HepG2 (cell line): ENCODE measurements around the gene COLGALT1. TPM values are rescaled to one million over a fixed set of nuclear protein-coding genes. Genes with fewer than 3 reads are reported as not detected.
A peak's percentile ranks its signal among the peaks of the same experiment; 100 is the strongest.

Source experiments
- EED ChIP-seq: sonication (generic); formaldehyde crosslinking; IDR thresholded peaks from 2 replicates; pipeline ENCODE4 v1.5.0; 2020; ENCODE audit warnings: mild to moderate bottlenecking, missing genetic modification reagents
- HDAC2 ChIP-seq: sonication (generic); formaldehyde crosslinking; IDR thresholded peaks from 2 replicates; pipeline ENCODE4 v1.4.0; 2020; ENCODE audit warnings: missing genetic modification reagents
- NCOR1 ChIP-seq: fragments of 200-600 bp; sonication (generic); IDR thresholded peaks from 2 replicates; pipeline ENCODE4 v1.7.0; 2017; ENCODE audit warnings: antibody characterized with exemption, low read length, borderline replicate concordance
- NR2F1 ChIP-seq, 2 experiments: fragments of 450-650 bp in 1 of 2; formaldehyde crosslinking in 1 of 2; IDR thresholded peaks; 2 replicates each; pipeline versions ENCODE4 v1.5.0 to v1.6.1; 2016 to 2020; ENCODE audit warnings: mild to moderate bottlenecking in 1 of 2, missing compliant biosample characterization in 1 of 2, missing genetic modification reagents in 1 of 2, moderate library complexity in 1 of 2
- PHF20 ChIP-seq: sonication (generic); formaldehyde crosslinking; IDR thresholded peaks from 2 replicates; pipeline ENCODE4 v1.5.0; 2020; ENCODE audit warnings: mild to moderate bottlenecking, missing genetic modification reagents
- RORA ChIP-seq: sonication (generic); formaldehyde crosslinking; IDR thresholded peaks from 2 replicates; pipeline ENCODE4 v1.5.0; 2020; ENCODE audit warnings: mild to moderate bottlenecking, missing genetic modification reagents, moderate library complexity
- RXRA ChIP-seq: sonication (generic); formaldehyde crosslinking; IDR thresholded peaks from 2 replicates; pipeline ENCODE4 v1.5.1; 2020; ENCODE audit warnings: missing genetic modification reagents
- SMARCC2 ChIP-seq: fragments of 450-650 bp; IDR thresholded peaks from 2 replicates; pipeline ENCODE4 v1.6.1; 2017; ENCODE audit warnings: antibody characterized with exemption, mild to moderate bottlenecking
- TMF1 ChIP-seq: sonication (generic); formaldehyde crosslinking; IDR thresholded peaks from 2 replicates; pipeline ENCODE4 v1.8.1; 2022; ENCODE audit warnings: low read depth, missing genetic modification reagents
- U2AF1 ChIP-seq: fragments of 200-400 bp; formaldehyde crosslinking; optimal IDR thresholded peaks from 2 replicates; pipeline ENCODE3; 2017; ENCODE audit warnings: mild to moderate bottlenecking, low read depth, low read length
- ZBTB42 ChIP-seq: sonication (generic); formaldehyde crosslinking; IDR thresholded peaks from 2 replicates; pipeline ENCODE4 v1.5.0; 2020; ENCODE audit warnings: mild to moderate bottlenecking, missing genetic modification reagents
- ZFP82 ChIP-seq: sonication (generic); formaldehyde crosslinking; IDR thresholded peaks from 2 replicates; pipeline ENCODE4 v1.5.1; 2020; ENCODE audit warnings: mild to moderate bottlenecking, missing genetic modification reagents, borderline replicate concordance
- ZFP90 ChIP-seq: sonication (generic); formaldehyde crosslinking; IDR thresholded peaks from 2 replicates; pipeline ENCODE4 v1.8.0; 2022; ENCODE audit warnings: missing genetic modification reagents, mild to moderate bottlenecking, inconsistent platforms, borderline replicate concordance
- ZIK1 ChIP-seq: sonication (generic); formaldehyde crosslinking; IDR thresholded peaks from 2 replicates; pipeline ENCODE4 v1.5.0; 2020; ENCODE audit warnings: mild to moderate bottlenecking, low read depth, missing genetic modification reagents, borderline replicate concordance
- ZKSCAN8 ChIP-seq: IDR thresholded peaks from 2 replicates; pipeline ENCODE4 v1.6.1; 2016; ENCODE audit warnings: borderline replicate concordance, missing genetic modification reagents, missing compliant biosample characterization
- ZNF33B ChIP-seq: sonication (generic); formaldehyde crosslinking; IDR thresholded peaks from 2 replicates; pipeline ENCODE4 v1.5.1; 2020; ENCODE audit warnings: mild to moderate bottlenecking, missing genetic modification reagents
- ZNF598 ChIP-seq: sonication (generic); formaldehyde crosslinking; IDR thresholded peaks from 2 replicates; pipeline ENCODE4 v1.5.1; 2020; ENCODE audit warnings: mild to moderate bottlenecking, missing genetic modification reagents, borderline replicate concordance
- ZSCAN31 ChIP-seq: sonication (generic); formaldehyde crosslinking; IDR thresholded peaks from 2 replicates; pipeline ENCODE4 v1.5.0; 2020; ENCODE audit warnings: low read depth, mild to moderate bottlenecking, missing genetic modification reagents
- polyA plus RNA-seq, 8 experiments: library from polyadenylated mRNA; depleted of rRNA in 3 of 8; stranded (reverse) in 7 of 8; unstranded in 1 of 8; fragments of >200 nt; fragmentation: Illumina TruSeq in 4 of 8; extraction: Trizol in 4 of 8; gene quantifications; 2 replicates each; pipeline versions ENCODE4 v1.2.1 to v1.2.3, GENCODE V29; 2011 to 2016; ENCODE audit warnings: low read depth in 4 of 8, missing spikeins in 1 of 8, mixed read lengths in 1 of 8; ENCODE audit not compliant: insufficient read depth in 1 of 8
- total RNA-seq, 5 experiments: library from RNA; depleted of rRNA; stranded (reverse); fragments of >200 nt; fragmentation: Illumina TruSeq; extraction: Trizol; gene quantifications; 2 replicates each; pipeline ENCODE4 v1.2.3, GENCODE V29; 2016; ENCODE audit warnings: low read depth in 1 of 5
- TF ChIP-seq, protein P1 (sequence below): sonication (generic); formaldehyde crosslinking; IDR thresholded peaks from 2 replicates; pipeline ENCODE4 v1.5.0; 2020; ENCODE audit warnings: missing genetic modification reagents, mild to moderate bottlenecking, borderline replicate concordance
- TF ChIP-seq, protein P2 (sequence below): sonication (generic); formaldehyde crosslinking; IDR thresholded peaks from 2 replicates; pipeline ENCODE4 v1.8.1; 2023; ENCODE audit warnings: missing genetic modification reagents, inconsistent platforms, borderline replicate concordance
- TF ChIP-seq, protein P3 (sequence below): sonication (generic); formaldehyde crosslinking; IDR thresholded peaks from 2 replicates; pipeline ENCODE4 v1.4.0; 2020; ENCODE audit warnings: low read depth, mild to moderate bottlenecking, missing genetic modification reagents
- TF ChIP-seq, protein P4 (sequence below): sonication (generic); formaldehyde crosslinking; IDR thresholded peaks from 2 replicates; pipeline ENCODE4 v1.4.0; 2020; ENCODE audit warnings: missing genetic modification reagents
- TF ChIP-seq, protein P5 (sequence below): sonication (generic); formaldehyde crosslinking; IDR thresholded peaks from 2 replicates; pipeline ENCODE4 v1.5.0; 2020; ENCODE audit warnings: missing genetic modification reagents

COLGALT1 gene
- total and polyA plus RNA-seq, 2 of the 13 experiments (the other 11 are each of a cell fraction or from before 2014, with no cell fraction given) = 58.0 to 211 TPM

DNA sequence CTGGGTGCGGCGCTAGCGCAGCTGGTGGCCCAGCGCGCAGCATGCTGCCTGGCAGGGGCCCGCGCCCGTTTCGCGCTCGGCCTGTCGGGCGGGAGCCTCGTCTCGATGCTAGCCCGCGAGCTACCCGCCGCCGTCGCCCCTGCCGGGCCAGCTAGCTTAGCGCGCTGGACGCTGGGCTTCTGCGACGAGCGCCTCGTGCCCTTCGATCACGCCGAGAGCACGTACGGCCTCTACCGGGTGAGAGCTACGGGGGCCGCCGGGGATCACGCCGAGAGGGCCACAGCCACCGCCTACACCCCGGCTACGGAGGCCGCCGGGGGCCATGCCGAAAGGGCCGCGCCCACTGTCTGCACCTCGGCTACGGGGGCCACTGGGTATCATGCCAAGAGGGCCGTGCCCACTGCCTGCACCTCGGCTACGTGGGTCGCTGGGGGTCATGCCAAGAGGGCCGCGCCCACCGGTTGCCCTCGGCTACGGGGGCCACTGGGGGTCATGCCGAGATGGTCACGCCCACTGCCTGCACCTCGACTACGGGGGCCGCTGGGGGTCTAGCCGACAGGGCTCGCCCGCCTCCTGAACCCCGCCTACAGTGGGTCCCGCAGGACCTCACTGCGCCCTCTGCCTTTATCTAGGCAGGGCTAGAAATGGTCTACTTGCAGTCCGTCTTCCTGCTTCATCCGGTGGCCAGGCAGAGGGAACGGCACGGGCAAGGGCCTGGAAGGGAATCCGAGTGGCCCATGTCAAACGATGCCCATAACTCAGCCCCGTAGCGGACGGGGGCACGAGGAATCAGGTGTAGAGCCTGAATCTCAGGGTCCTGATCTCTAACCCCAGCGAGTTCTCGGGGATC lies 43.5 kb upstream of the COLGALT1 start (continued):
- TF ChIP-seq, protein P1, sequence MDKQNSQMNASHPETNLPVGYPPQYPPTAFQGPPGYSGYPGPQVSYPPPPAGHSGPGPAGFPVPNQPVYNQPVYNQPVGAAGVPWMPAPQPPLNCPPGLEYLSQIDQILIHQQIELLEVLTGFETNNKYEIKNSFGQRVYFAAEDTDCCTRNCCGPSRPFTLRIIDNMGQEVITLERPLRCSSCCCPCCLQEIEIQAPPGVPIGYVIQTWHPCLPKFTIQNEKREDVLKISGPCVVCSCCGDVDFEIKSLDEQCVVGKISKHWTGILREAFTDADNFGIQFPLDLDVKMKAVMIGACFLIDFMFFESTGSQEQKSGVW (CRISPR knock-in tag) = no peak
- TF ChIP-seq, protein P2, sequence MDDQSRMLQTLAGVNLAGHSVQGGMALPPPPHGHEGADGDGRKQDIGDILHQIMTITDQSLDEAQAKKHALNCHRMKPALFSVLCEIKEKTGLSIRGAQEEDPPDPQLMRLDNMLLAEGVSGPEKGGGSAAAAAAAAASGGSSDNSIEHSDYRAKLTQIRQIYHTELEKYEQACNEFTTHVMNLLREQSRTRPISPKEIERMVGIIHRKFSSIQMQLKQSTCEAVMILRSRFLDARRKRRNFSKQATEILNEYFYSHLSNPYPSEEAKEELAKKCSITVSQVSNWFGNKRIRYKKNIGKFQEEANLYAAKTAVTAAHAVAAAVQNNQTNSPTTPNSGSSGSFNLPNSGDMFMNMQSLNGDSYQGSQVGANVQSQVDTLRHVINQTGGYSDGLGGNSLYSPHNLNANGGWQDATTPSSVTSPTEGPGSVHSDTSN = 0 out of 2 replicates have a peak, but pooled peaks have one; percentile 38
- TF ChIP-seq ZFP90 (CRISPR knock-in tag) (no peak; the same call in 1 of the 2 replicates), ZKSCAN8 (CRISPR knock-in tag) (0 out of 2 replicates have a peak, but pooled peaks have one; percentile 42), ZNF33B (peak; percentile 99), TMF1 (CRISPR knock-in tag) (no peak; the same call in 1 of the 2 replicates), ZFP82 (CRISPR knock-in tag) (peak; percentile 100), EED (CRISPR knock-in tag) (peak; percentile 87; the same call in 1 of the 2 replicates), NR2F1 (CRISPR knock-in tag; IDR thresholded peaks at IDR 0.05) (peak; percentile 50 to 64), SMARCC2 (no peak), U2AF1 (no peak), RXRA (CRISPR knock-in tag) (peak; percentile 93), RORA (no peak), NCOR1 (peak; percentile 33; the same call in 1 of the 2 replicates), PHF20 (CRISPR knock-in tag) (peak; percentile 71), ZBTB42 (CRISPR knock-in tag) (no peak), ZNF598 (CRISPR knock-in tag) (peak; percentile 96), HDAC2 (CRISPR knock-in tag) (peak; percentile 70), ZIK1 (CRISPR knock-in tag) (peak; percentile 93), ZSCAN31 (peak; percentile 93)
- TF ChIP-seq, protein P3, sequence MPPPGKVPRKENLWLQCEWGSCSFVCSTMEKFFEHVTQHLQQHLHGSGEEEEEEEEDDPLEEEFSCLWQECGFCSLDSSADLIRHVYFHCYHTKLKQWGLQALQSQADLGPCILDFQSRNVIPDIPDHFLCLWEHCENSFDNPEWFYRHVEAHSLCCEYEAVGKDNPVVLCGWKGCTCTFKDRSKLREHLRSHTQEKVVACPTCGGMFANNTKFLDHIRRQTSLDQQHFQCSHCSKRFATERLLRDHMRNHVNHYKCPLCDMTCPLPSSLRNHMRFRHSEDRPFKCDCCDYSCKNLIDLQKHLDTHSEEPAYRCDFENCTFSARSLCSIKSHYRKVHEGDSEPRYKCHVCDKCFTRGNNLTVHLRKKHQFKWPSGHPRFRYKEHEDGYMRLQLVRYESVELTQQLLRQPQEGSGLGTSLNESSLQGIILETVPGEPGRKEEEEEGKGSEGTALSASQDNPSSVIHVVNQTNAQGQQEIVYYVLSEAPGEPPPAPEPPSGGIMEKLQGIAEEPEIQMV (CRISPR knock-in tag) = peak; percentile 83; the same call in 1 of the 2 replicates
- TF ChIP-seq, protein P4, sequence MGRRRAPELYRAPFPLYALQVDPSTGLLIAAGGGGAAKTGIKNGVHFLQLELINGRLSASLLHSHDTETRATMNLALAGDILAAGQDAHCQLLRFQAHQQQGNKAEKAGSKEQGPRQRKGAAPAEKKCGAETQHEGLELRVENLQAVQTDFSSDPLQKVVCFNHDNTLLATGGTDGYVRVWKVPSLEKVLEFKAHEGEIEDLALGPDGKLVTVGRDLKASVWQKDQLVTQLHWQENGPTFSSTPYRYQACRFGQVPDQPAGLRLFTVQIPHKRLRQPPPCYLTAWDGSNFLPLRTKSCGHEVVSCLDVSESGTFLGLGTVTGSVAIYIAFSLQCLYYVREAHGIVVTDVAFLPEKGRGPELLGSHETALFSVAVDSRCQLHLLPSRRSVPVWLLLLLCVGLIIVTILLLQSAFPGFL = 0 out of 2 replicates have a peak, but pooled peaks have one; percentile 86
- TF ChIP-seq, protein P5, sequence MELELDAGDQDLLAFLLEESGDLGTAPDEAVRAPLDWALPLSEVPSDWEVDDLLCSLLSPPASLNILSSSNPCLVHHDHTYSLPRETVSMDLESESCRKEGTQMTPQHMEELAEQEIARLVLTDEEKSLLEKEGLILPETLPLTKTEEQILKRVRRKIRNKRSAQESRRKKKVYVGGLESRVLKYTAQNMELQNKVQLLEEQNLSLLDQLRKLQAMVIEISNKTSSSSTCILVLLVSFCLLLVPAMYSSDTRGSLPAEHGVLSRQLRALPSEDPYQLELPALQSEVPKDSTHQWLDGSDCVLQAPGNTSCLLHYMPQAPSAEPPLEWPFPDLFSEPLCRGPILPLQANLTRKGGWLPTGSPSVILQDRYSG (CRISPR knock-in tag) = peak; percentile 92; the same call in 1 of the 2 replicates
